DOHH2 (cell line): ENCODE results near the gene LDAH.

Experiments
- H3F3A ChIP-seq: fragments of 200-600 bp; sonication (generic), shearing (Covaris generic); 2 replicates; pipeline ENCODE4 v1.6.0; 2016; ENCODE audit warnings: antibody characterized with exemption, mild to moderate bottlenecking; ENCODE audit not compliant: control insufficient read depth, insufficient read depth
- H3K27ac ChIP-seq: fragments of 200-600 bp; sonication (generic); 2 replicates; pipeline ENCODE4 v1.5.1; 2014; ENCODE audit warnings: low read depth, mild to moderate bottlenecking, low read length, moderate library complexity
- H3K27me3 ChIP-seq: fragments of 200-600 bp; sonication (generic); 2 replicates; pipeline ENCODE4 v1.6.1; 2014; ENCODE audit warnings: mild to moderate bottlenecking, low read length, mixed read lengths; ENCODE audit not compliant: control insufficient read depth
- H3K36me3 ChIP-seq: fragments of 200-600 bp; sonication (generic); 2 replicates; pipeline ENCODE4 v1.6.1; 2014; ENCODE audit warnings: mild to moderate bottlenecking, low read length, moderate library complexity, mixed read lengths; ENCODE audit not compliant: control insufficient read depth
- H3K4me1 ChIP-seq: fragments of 200-600 bp; sonication (generic); 2 replicates; pipeline ENCODE4 v1.6.1; 2014; ENCODE audit warnings: mild to moderate bottlenecking, low read length, mixed read lengths; ENCODE audit not compliant: control insufficient read depth
- H3K4me2 ChIP-seq: fragments of 200-600 bp; sonication (generic); 2 replicates; pipeline ENCODE4 v1.6.0; 2014; ENCODE audit warnings: mild to moderate bottlenecking, low read length, moderate library complexity
- H3K4me3 ChIP-seq: fragments of 200-600 bp; sonication (generic); 2 replicates; pipeline ENCODE4 v1.5.1; 2014; ENCODE audit warnings: mild to moderate bottlenecking, low read length, mixed read lengths
- H3K79me2 ChIP-seq: fragments of 200-600 bp; sonication (generic); 2 replicates; pipeline ENCODE4 v1.6.1; 2014; ENCODE audit warnings: mild to moderate bottlenecking, low read length, mixed read lengths; ENCODE audit not compliant: control insufficient read depth
- H3K9me2 ChIP-seq: fragments of 200-600 bp; sonication (generic); replicated peaks from 2 replicates; pipeline ENCODE4 v1.6.1; 2014; ENCODE audit warnings: mild to moderate bottlenecking, low read length, mixed read lengths; ENCODE audit not compliant: control insufficient read depth
- H3K9me3 ChIP-seq: fragments of 200-600 bp; sonication (generic); 2 replicates; pipeline ENCODE4 v1.6.1; 2014; ENCODE audit warnings: antibody characterized with exemption, low read length, mixed read lengths; ENCODE audit not compliant: control insufficient read depth, insufficient read depth
- H4K20me1 ChIP-seq: fragments of 200-600 bp; sonication (generic); 2 replicates; pipeline ENCODE4 v1.6.0; 2014; ENCODE audit warnings: low read depth, mild to moderate bottlenecking, antibody characterized with exemption, low read length, moderate library complexity; ENCODE audit not compliant: control insufficient read depth, insufficient read depth
- EZH2phosphoT487 ChIP-seq: fragments of 200-600 bp; sonication (generic); IDR thresholded peaks from 2 replicates; pipeline ENCODE4 v1.6.1; 2017; ENCODE audit warnings: borderline replicate concordance, mild to moderate bottlenecking, antibody characterized with exemption, low read length, moderate library complexity, mixed read lengths
- TF ChIP-seq, protein P1 (sequence below): fragments of 200-600 bp; sonication (generic); IDR thresholded peaks from one replicate; pipeline ENCODE4 v1.5.1; 2014; ENCODE audit warnings: antibody characterized with exemption, mild to moderate bottlenecking, low read depth, low read length; ENCODE audit not compliant: poor library complexity, severe bottlenecking

Gene LDAH

GRCh38 chr2:20818820-20819219 is 4.1 kb downstream of the LDAH start:
- Histone ChIP-seq H3K27me3 (no peaks in the 10 kb centered on the region), H3K36me3 (peaks cover 13% of the 10 kb centered on the region), H3K27ac (no peak overlapping the region), H3K9me3 (peaks cover 4% of the 10 kb centered on the region; the same call in 1 of the 2 replicates), H4K20me1 (no peaks in the 10 kb centered on the region), H3F3A (no peaks in the 10 kb centered on the region; the same call in 1 of the 2 replicates), H3K9me2 (no peaks in the 10 kb centered on the region), H3K4me1 (peaks cover 3% of the 10 kb centered on the region; the same call in 1 of the 2 replicates), H3K4me2 (no peak overlapping the region), H3K4me3 (no peak overlapping the region), H3K79me2 (peaks cover 74% of the 10 kb centered on the region)
- TF ChIP-seq, protein P1, sequence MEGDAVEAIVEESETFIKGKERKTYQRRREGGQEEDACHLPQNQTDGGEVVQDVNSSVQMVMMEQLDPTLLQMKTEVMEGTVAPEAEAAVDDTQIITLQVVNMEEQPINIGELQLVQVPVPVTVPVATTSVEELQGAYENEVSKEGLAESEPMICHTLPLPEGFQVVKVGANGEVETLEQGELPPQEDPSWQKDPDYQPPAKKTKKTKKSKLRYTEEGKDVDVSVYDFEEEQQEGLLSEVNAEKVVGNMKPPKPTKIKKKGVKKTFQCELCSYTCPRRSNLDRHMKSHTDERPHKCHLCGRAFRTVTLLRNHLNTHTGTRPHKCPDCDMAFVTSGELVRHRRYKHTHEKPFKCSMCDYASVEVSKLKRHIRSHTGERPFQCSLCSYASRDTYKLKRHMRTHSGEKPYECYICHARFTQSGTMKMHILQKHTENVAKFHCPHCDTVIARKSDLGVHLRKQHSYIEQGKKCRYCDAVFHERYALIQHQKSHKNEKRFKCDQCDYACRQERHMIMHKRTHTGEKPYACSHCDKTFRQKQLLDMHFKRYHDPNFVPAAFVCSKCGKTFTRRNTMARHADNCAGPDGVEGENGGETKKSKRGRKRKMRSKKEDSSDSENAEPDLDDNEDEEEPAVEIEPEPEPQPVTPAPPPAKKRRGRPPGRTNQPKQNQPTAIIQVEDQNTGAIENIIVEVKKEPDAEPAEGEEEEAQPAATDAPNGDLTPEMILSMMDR, result no peak
- TF ChIP-seq EZH2phosphoT487, result no peak

DNA sequence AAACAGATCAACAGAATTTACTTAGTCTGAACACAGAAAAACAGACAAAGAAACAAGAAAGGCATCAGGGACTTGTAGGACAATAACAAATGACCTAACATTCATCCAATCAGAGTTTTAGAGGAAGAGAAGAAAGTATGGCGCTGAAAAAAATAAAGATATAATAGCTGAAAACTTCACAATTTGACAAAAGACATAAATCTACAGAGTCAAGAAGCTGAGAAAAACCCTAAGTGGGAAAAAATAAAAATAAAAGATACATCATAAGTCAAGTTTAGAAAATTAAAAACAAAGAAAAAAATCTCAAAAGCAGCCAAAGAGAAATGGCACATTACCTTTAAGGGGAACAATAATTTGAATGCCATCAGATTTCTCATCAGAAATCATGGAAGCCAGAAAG is 7.7 kb downstream of the LDAH start:
- Histone ChIP-seq H3K4me1 (no peaks in the 10 kb centered on the region), H3K36me3 (peaks cover 13% of the 10 kb centered on the region), H4K20me1 (no peaks in the 10 kb centered on the region), H3K4me2 (no peak overlapping the region), H3K9me3 (peaks cover 4% of the 10 kb centered on the region; the same call in 1 of the 2 replicates), H3F3A (no peaks in the 10 kb centered on the region; the same call in 1 of the 2 replicates), H3K9me2 (no peaks in the 10 kb centered on the region), H3K27me3 (no peaks in the 10 kb centered on the region), H3K4me3 (no peak overlapping the region), H3K79me2 (peaks cover 71% of the 10 kb centered on the region), H3K27ac (no peak overlapping the region)
- no peak for TF ChIP-seq EZH2phosphoT487
- TF ChIP-seq, protein P1, result no peak

- no peak for TF ChIP-seq EZH2phosphoT487
- TF ChIP-seq, protein P1, result no peak
- H3K79me2 ChIP-seq, result peaks cover 75% of the 10 kb centered on the region
These were observed 10.1 kb downstream of the LDAH start for GRCh38 chr2:20812779-20813178.

More at GRCh38 chr2:20812779-20813178, 10.1 kb downstream of the LDAH start:
- Histone ChIP-seq H3K36me3 (peaks cover 3% of the 10 kb centered on the region), H4K20me1 (no peaks in the 10 kb centered on the region), H3K9me3 (peaks cover 3% of the 10 kb centered on the region; the same call in 1 of the 2 replicates), H3K27ac (no peak overlapping the region), H3K4me2 (no peak overlapping the region), H3K27me3 (no peaks in the 10 kb centered on the region), H3K4me3 (no peak overlapping the region), H3F3A (no peaks in the 10 kb centered on the region; the same call in 1 of the 2 replicates), H3K4me1 (no peaks in the 10 kb centered on the region), H3K9me2 (no peaks in the 10 kb centered on the region)
